Measurements from ENCODE around the gene ZBTB16.

The ZBTB16 gene

GRCh38 chr11:114156131-114156581, 96.6 kb downstream of the ZBTB16 start:
- TF ChIP-seq CTCF (IDR thresholded peaks at IDR 0.05; ENCODE audit: low read depth, low read length, missing control alignments): no peak
- no peak for DNase-seq (ENCODE audit: extremely low read depth, low read depth)

GRCh38 chr11:114156782-114157181, 97.3 kb downstream of the ZBTB16 start:
- H3K4me3 ChIP-seq (replicated peaks; ENCODE audit: low read depth, low read length): no peak overlapping the region
- no peak for TF ChIP-seq CTCF (IDR thresholded peaks at IDR 0.05; ENCODE audit: low read depth, low read length, missing control alignments)
- DNase-seq (ENCODE audit: extremely low read depth, low read depth): no peak

More at GRCh38 chr11:114156131-114156581, 96.6 kb downstream of the ZBTB16 start:
- no peak overlapping the region for H3K4me3 ChIP-seq (replicated peaks; ENCODE audit: low read depth, low read length)

DNA sequence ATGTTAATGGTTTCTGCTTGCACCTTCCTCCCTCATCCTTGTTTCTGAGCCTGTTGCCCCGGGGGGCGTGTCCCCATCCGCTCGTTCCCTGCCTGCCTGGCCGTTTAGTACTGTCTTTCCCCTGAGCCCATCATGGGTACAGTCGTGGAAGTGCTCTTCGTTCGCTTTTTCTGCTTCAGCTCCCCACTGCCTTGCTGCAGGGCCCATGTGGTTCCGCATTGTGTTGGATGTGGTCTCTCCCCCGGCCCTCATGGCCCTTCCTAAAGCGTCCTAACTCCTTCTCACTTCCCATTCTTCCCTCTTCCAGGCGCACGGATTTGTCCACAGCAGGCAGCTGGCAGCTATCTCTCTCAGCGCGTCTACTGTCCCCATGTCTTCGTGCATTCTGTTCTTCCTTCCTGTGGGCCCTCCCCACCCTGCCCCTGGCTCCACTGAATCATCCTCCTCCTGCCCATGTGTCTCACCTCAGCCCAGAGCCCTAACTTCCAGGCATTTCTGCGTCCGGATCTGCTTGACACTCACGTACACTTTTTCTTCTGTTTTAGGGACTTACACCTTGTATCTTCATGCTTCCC, 98.1 kb downstream of the ZBTB16 start:
- no peak for DNase-seq (ENCODE audit: extremely low read depth, low read depth)
- no peak overlapping the region for H3K4me3 ChIP-seq (replicated peaks; ENCODE audit: low read depth, low read length)
- TF ChIP-seq CTCF (IDR thresholded peaks at IDR 0.05; ENCODE audit: low read depth, low read length, missing control alignments): no peak

DNA sequence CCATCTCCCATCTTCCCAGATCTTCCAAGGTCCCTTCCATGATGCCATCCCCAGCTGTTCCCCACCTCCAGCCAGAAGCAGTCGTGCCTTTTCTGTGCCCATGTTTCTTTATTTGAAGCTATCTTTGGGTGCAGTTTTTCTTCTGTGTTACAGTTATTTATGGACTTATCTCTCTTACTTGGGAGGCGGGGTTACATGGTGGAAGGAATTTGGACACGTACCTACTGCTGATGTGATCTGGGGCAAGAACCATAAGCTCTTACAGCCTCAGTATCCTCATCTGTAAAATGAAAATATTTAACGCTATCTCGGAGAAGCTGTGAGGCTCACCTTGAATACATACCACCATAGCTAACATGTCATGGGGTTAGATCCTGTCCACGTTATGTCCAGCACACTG, 98.9 kb downstream of the ZBTB16 start:
- DNase-seq (ENCODE audit: extremely low read depth, low read depth): no peak
- TF ChIP-seq CTCF (IDR thresholded peaks at IDR 0.05; ENCODE audit: low read depth, low read length, missing control alignments): no peak
- no peak overlapping the region for H3K4me3 ChIP-seq (replicated peaks; ENCODE audit: low read depth, low read length)

- H3K4me3 ChIP-seq (replicated peaks; ENCODE audit: low read depth, low read length): no peak overlapping the region
- DNase-seq (ENCODE audit: extremely low read depth, low read depth): no peak
- no peak for TF ChIP-seq CTCF (IDR thresholded peaks at IDR 0.05; ENCODE audit: low read depth, low read length, missing control alignments)
Observed at GRCh38 chr11:114158886-114159285, 99.4 kb downstream of the ZBTB16 start.

DNA sequence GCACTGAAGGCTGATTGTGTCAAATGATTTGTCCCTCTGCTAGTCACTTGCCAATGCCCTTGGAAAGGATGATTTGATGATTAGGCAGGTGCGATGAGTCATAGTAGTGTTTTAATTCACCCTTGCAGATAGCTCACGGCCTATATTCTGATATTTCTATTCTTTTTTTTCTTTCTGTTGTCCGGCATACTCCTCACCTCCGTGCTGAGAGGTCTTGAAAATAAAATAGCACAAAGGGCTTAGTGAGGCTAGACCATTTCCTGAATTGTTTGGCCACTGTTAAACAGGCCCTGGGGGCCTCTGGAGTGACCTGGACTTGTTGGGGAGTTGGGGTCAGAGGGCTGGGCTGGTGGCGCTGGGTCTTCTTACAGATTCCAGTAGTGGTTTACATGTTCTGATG, 99.8 kb downstream of the ZBTB16 start:
- TF ChIP-seq CTCF (IDR thresholded peaks at IDR 0.05; ENCODE audit: low read depth, low read length, missing control alignments): no peak
- DNase-seq (ENCODE audit: extremely low read depth, low read depth): no peak
- H3K4me3 ChIP-seq (replicated peaks; ENCODE audit: low read depth, low read length): no peak overlapping the region

All from HFF-Myc (cell line).